22Rv1 (cell line): ENCODE data around the gene RBMS1.
"Not testable (repeated sequence)": the region's sequence is repeated elsewhere in the genome, so short reads cannot be mapped to it uniquely, and the experiment has no call there.

Experiments
- H3K27ac ChIP-seq: fragments of 450-650 bp; 2 replicates; pipeline ENCODE4 v1.5.1; 2017
- ZFX ChIP-seq: fragments of 450-650 bp; IDR thresholded peaks from 2 replicates; pipeline ENCODE4 v1.6.1; 2017; ENCODE audit warnings: antibody characterized with exemption, borderline replicate concordance
- TF ChIP-seq, protein P1 (sequence below): fragments of 450-650 bp; IDR thresholded peaks from 2 replicates; pipeline ENCODE4 v1.5.1; 2017; ENCODE audit warnings: mild to moderate bottlenecking

The RBMS1 gene

DNA sequence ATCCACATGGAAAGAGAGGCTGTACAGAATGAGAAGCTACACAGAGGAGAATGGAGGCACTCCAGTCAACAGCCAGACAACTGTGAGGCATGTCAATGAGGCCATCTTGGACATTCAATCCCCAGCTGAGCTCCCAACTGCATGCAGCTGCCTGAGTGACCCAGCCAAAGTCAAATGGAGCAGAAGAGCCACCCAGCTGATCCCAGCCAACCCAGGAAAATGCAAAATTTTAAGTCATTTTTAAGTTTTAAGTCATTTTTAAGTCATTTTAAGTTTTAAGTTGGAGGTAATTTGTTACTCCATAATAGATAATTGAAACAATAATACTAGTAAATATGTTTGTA is 63.6 kb downstream of the RBMS1 start:
- TF ChIP-seq ZFX = no peak
- TF ChIP-seq, protein P1, sequence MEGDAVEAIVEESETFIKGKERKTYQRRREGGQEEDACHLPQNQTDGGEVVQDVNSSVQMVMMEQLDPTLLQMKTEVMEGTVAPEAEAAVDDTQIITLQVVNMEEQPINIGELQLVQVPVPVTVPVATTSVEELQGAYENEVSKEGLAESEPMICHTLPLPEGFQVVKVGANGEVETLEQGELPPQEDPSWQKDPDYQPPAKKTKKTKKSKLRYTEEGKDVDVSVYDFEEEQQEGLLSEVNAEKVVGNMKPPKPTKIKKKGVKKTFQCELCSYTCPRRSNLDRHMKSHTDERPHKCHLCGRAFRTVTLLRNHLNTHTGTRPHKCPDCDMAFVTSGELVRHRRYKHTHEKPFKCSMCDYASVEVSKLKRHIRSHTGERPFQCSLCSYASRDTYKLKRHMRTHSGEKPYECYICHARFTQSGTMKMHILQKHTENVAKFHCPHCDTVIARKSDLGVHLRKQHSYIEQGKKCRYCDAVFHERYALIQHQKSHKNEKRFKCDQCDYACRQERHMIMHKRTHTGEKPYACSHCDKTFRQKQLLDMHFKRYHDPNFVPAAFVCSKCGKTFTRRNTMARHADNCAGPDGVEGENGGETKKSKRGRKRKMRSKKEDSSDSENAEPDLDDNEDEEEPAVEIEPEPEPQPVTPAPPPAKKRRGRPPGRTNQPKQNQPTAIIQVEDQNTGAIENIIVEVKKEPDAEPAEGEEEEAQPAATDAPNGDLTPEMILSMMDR = no peak
- H3K27ac ChIP-seq = no peak overlapping the region

DNA sequence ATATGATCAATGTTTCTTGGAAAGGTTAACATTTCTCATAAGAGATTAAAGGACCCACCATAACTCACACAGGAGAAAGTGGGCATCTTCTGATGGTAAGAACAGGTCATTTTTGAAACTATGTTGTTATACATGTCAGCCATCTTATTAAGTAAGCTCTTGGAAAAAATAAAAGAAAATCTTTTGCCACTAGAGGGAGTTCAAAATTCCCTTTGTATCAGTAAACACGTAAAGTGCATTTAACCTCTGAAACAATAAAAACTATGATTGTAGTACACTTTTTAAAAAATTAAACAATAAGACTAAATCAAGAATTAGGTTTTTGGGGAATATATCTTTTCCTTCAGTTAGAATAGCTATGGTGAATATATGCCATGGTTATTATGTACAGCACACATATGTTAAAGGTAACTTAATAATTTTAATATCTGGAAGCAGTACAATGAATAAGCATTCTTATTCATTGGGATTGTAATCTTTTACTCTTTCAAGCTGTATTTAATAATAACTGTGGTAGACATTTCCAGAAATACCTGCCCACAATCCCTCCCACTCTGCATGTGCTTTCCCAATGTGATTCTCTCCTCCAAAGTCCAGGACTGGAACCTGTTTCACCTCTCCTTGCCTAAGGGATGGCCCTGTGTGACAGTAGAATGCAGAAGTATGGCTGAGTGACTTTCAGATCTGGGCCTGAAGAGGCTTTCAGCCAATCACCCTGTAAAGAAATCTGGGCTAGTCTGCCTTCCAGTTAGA is 64.2 kb downstream of the RBMS1 start:
- no peak for TF ChIP-seq ZFX
- TF ChIP-seq, protein P1 = peak; percentile 59
- no peak overlapping the region for H3K27ac ChIP-seq

DNA sequence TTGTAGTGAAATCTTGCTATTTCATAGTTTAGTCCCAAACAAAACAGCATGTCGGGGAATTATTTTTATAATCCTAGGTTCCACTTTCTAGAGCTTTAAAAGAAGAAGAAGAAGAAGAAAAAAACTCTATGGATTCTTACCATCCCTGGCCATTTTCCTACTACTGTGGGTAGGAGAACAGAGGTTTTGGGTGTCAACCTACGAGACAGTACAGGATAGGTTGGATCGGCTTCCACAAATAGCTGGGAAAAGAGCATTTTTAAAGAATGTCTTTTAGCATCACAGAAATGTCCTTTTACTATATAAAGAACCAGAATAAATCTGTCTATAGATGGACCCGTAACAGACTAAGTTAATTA is 65.2 kb downstream of the RBMS1 start:
- H3K27ac ChIP-seq = no peak overlapping the region

DNA sequence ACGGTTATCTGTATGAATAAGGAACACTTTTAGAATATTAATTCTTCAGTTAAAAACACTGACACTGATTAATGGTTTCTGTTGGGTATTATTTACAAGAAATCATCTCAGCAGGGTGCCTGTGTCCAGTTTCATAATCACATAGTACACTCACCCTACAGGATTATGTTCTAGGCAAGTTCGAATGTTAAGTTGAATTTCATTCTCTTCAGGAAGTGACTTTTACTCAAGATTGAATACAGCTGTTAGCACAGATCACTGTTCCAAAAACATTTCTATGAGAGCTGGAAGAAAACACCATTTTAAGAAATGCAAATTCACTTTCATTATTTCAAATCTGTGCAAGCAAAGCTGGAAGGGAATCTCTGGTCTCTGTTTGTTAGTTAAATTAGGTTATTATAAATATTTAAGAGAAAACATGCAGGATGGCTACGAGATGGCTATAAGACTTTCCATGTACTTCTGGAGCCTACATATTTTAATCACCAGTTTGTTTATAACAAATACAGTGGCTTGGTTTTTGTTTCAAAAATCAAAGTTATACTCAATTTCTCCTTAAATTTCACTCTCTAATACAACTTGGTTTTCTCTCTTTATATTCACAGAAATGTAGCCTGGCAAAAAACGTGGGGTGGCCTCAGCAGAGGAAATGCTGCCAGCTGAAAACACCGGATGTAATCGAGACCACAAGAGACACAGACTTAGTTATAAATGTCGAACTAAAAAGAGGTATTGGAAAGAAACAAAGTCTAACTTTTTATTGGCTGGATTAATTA is 65.8 kb downstream of the RBMS1 start:
- TF ChIP-seq, protein P1 = no peak
- TF ChIP-seq ZFX = no peak
- H3K27ac ChIP-seq = no peak overlapping the region

More for the DNA sequence above, 65.2 kb downstream of the RBMS1 start:
- TF ChIP-seq ZFX = no peak
- TF ChIP-seq, protein P1 = no peak

DNA sequence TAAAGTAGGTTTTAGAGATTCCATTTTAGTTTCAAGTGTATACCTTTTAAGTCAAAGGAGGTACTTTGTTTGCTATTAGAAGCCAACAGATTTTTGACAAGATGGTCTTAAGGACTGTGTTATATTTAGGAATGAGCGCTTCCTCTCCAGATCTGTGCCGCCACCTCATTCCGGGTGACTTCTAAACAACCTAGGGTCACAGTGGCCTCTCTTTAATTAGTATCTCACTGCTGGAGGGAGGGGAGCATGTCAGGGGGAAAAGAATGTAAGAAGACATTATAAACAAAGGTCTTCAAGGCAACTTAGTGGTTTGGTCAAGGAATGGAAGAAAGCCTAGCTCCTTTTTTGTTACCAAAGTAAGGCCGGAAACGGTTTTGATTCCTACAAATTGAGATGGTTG is 67.0 kb downstream of the RBMS1 start:
- H3K27ac ChIP-seq = no peak overlapping the region
- no peak for TF ChIP-seq ZFX
- TF ChIP-seq, protein P1 = no peak

DNA sequence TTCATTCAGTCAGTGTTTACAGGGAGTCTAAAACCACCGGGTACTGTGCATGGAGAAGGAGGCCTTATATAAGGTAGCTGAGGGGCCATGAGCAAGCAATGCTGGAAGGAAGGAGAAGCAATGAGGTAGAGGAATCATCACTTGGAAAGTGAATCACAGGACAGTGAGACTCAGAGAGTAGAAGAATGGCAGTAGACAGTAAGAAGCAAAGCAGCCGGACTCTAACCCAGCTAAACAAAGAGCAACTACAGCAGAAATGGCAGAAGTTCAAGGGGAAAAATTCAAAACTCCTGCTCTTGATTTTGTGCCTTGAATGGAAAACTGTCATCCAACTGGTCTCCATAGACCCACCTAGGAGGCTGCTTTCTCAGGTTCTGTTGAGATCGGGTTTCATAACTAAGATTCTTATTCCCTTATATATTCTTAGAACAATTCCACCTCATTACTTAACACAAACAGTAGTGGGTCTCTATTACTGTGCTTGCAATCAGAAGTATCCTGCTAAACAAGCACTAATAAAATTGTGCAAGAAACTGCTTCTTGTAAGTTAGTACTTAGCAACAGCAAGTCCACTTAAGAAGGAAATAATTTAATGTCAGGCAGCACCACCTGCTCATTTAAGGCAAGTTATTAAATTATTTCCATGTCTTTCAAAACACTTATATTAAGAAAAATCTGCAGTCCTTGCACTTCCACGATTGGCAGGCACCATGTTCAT is 68.0 kb downstream of the RBMS1 start:
- TF ChIP-seq, protein P1 = no peak
- TF ChIP-seq ZFX = no peak
- no peak overlapping the region for H3K27ac ChIP-seq

DNA sequence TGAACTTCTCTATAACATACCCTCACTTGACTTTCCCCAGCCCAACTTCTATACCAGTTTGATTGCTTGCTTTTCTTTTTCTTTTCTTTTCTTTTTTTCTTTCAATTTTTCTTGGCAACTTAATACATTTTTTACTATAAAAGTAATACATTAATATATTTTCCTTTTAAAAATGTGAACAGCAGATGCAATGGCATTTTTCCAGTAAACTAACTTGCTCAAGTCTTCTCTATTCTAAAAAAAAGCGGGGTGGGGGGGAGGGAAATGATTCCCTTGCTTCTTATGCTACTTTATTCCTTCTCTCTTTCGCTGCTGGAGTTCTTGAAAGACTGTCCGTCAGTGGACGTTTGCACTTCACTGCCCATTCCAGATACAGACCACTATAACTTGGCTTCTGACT is 70.5 kb downstream of the RBMS1 start:
- no peak overlapping the region for H3K27ac ChIP-seq
- TF ChIP-seq ZFX = no peak
- TF ChIP-seq, protein P1 = no peak

DNA sequence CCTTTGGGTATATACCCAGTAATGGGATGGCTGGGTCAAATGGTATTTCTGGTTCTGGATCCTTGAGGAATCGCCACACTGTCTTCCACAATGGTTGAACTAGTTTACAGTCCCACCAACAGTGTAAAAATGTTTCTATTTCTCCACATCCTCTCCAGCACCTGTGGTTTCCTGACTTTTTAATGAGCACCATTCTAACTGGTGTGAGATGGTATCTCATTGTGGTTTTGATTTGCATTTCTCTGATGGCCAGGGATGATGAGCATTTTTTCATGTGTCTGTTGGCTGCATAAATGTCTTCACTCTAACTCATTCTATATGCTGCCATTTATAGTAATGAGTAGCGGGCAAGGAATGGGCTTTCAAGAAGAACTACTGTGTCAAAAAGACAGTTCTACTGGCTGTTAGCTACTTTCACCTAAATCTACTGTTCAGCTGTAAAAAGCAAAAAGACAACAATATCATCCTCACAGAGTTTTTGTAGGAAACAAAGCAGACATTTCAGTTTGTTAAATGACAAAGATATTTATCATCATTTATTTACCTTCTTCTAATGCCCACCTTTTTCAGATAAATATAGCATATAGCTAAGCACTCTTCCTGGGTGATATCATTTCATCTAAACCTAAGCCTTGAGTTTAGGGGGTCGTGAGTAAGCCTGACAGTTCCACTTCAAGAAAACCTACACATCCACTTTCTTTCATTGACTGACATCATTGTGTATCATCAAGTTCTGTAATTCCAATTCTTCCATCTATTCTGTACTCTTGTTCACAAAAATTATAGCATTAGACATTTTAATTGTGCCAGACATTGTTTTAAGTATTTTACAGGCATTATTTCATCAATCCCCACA is 71.7 kb downstream of the RBMS1 start:
- not testable (repeated sequence) for H3K27ac ChIP-seq
